Activated CD8-positive, alpha-beta T cell treated with anti-CD3 and anti-CD28 coated beads, Interleukin-2, amount 10 ng/mL, durations not matched to agents 7 days and 5 days (primary cell): ENCODE results near the gene GLRA1. TPM values are rescaled to one million over a fixed set of nuclear protein-coding genes. Genes with fewer than 3 reads are reported as not detected.
A peak's percentile ranks its signal among the peaks of the same experiment; 100 is the strongest.
"Not testable (repeated sequence)": the region's sequence is repeated elsewhere in the genome, so short reads cannot be mapped to it uniquely, and the experiment has no call there.

ENCODE experiments used
- ATAC-seq: fragments of 150-1000 bp; cut with Tn5 transposase; one replicate; pipeline ENCODE4 v1.10.0; 2021; ENCODE audit warnings: moderate library complexity
- CTCF ChIA-PET: fragments of 350-600 bp; sonication (Branson Sonifier 250); formaldehyde crosslinking; loops from one replicate; lab custom pipeline; 2021; ENCODE audit warnings: antibody characterized with exemption; lab: Charles Lee
- POLR2A ChIA-PET: fragments of 350-600 bp; sonication (Branson Sonifier 250); formaldehyde crosslinking; loops from one replicate; lab custom pipeline; 2021; ENCODE audit warnings: antibody characterized with exemption; lab: Charles Lee
- DNase-seq: peaks from one replicate; pipeline ENCODE4 v3.0.0-alpha.2; 2020
- H3K27ac Mint-ChIP-seq: one replicate; pipeline ENCODE4 v1.8.0; 2021; ENCODE audit warnings: mild to moderate bottlenecking, mixed read lengths
- H3K27me3 Mint-ChIP-seq: one replicate; pipeline ENCODE4 v1.8.0; 2021; ENCODE audit warnings: low read depth, mixed read lengths
- H3K36me3 Mint-ChIP-seq: one replicate; pipeline ENCODE4 v1.8.0; 2021; ENCODE audit warnings: low read depth, mixed read lengths
- H3K4me1 Mint-ChIP-seq: one replicate; pipeline ENCODE4 v1.8.0; 2021; ENCODE audit warnings: low read depth, mixed read lengths
- H3K4me3 Mint-ChIP-seq: one replicate; pipeline ENCODE4 v1.8.0; 2021; ENCODE audit warnings: mild to moderate bottlenecking, mixed read lengths
- H3K9me3 Mint-ChIP-seq: one replicate; pipeline ENCODE4 v1.8.0; 2022; ENCODE audit warnings: mixed read lengths; ENCODE audit not compliant: insufficient read depth
- total RNA-seq, 2 experiments: library from RNA; stranded (reverse); gene quantifications; one replicate each; pipeline ENCODE4 v1.2.3, GENCODE V29; 2021

GLRA1 gene
- total RNA-seq, 2 experiments from 2014 or later = not detected

DNA sequence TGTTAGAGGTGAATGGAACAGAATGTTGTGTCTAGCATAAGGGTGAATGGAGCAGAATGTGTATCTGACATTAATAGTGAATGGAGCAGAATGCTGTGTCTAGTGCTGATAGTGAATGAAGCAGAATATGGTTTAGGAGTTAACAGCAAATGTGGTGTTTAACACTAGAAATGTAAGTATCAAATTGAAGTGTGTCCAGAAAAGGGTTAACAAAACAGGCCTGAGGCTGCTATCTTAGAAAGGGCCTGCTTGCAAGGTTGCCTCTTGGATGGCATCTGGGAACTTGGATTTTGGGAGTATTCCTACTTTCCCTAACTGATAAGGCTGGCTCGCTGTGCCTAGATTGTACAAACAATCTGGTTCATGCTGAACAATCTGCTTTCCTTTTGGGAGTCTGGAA, 76.8 kb downstream of the GLRA1 start:
- ChIA-PET POLR2A (no interaction called here), CTCF (no interaction called here)
- Mint-ChIP-seq H3K36me3 (no peaks in the 10 kb centered on the region), H3K4me1 (no peaks in the 10 kb centered on the region), H3K27me3 (no peaks in the 10 kb centered on the region), H3K9me3 (no peaks in the 10 kb centered on the region), H3K4me3 (no peak overlapping the region), H3K27ac (no peak overlapping the region)
- ATAC-seq (no peak), DNase-seq (no peak)

DNA sequence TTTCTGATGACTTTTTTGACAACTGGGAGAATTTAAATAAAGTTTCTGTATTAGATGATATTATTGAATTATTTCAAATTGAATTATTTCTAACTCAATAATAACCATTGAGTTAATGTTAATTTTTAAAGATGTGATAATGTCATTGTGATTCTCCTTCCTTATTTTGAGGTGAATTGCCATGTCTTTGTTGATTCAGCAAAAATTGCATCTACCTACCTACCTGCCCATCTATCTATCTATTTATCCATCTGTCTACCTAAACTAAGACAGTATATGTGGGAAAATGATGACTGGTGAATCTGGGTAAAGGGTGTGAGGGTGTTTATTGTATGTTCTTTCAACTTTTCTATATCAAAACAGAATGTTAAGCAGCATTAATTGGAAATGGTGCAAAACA, 77.9 kb downstream of the GLRA1 start:
- H3K9me3 Mint-ChIP-seq = no peaks in the 10 kb centered on the region
- H3K36me3 Mint-ChIP-seq = no peaks in the 10 kb centered on the region
- H3K27me3 Mint-ChIP-seq = no peaks in the 10 kb centered on the region
- no peak overlapping the region for H3K27ac Mint-ChIP-seq
- H3K4me1 Mint-ChIP-seq = no peaks in the 10 kb centered on the region
- DNase-seq = no peak
- ChIA-PET POLR2A (no interaction called here), CTCF (no interaction called here)
- H3K4me3 Mint-ChIP-seq = no peak overlapping the region
- ATAC-seq = no peak

DNA sequence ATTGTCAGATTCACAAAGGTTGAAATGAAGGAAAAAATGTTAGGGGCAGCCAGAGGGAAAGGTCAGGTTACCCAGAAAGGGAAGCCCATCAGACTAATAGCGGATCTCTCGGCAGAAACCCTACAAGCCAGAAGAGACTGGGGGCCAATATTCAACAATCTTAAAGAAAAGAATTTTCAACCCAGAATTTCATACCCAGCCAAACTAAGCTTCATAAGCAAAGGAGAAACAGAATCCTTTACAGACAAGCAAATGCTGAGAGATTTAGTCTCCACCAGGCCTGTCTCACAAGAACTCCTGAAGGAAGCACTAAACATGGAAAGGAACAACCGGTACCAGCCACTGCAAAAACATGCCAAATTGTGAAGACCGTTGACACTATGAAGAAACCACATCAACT, 91.8 kb downstream of the GLRA1 start:
- POLR2A ChIA-PET, DNase-seq, CTCF ChIA-PET, H3K27me3 Mint-ChIP-seq, H3K4me3 Mint-ChIP-seq, ATAC-seq, H3K27ac Mint-ChIP-seq, H3K4me1 Mint-ChIP-seq: not testable (repeated sequence)
- Mint-ChIP-seq H3K9me3 (peaks cover 33% of the 10 kb centered on the region), H3K36me3 (peaks cover 12% of the 10 kb centered on the region)

DNA sequence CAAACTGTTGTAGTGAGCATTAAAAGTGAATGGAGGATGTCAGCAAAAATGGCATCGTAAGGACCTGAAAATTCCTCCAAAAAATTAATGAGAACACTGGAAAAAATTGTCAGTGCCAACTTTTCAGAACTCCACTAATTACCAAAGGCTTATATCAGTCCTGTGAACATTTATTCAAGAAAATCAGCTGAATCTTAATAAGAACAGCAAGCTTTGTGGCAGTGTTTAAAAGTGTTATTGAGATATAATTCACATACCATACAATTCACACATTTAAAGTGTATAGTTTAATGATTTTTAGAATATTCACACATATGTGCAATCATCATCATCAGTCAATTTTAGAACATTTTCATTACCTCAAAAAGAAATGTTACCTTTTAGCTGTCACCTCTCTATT, 95.3 kb downstream of the GLRA1 start:
- Mint-ChIP-seq H3K4me3 (no peak overlapping the region), H3K36me3 (peaks cover 12% of the 10 kb centered on the region), H3K27me3 (no peaks in the 10 kb centered on the region), H3K9me3 (peaks cover 29% of the 10 kb centered on the region), H3K4me1 (peaks cover 8% of the 10 kb centered on the region), H3K27ac (no peak overlapping the region)
- CTCF ChIA-PET = interaction anchor here (0.8 to 7.5 kb wide), 2 partner anchors 9 to 314 kb away, joined by 3 to 120 read pairs; no protein-coding TSS in a partner anchor
- POLR2A ChIA-PET = no interaction called here
- ATAC-seq (no peak), DNase-seq (no peak)

DNA sequence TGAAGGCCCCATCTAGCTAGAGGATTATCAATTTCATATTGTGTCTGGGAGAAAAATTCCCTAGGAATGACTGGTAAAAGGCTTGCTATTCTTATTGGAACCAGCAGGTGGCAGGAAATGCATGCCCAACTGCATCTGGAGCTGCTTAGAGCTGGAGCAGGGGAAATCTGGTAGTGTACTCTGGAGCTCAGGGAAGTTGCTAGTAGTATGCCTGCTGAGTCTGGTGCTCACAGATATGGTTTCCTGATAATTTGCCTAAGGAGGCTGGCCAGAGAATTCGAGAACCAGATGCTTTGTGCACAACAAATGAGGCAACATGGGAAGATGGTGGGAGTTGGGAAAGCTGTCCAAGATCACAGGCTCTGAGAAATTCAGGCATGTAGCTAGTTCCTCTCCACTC, 99.2 kb downstream of the GLRA1 start:
- DNase-seq (peak; percentile 50), ATAC-seq (no peak)
- Mint-ChIP-seq H3K27ac (no peak overlapping the region), H3K9me3 (no peaks in the 10 kb centered on the region), H3K4me3 (no peak overlapping the region), H3K27me3 (no peaks in the 10 kb centered on the region), H3K36me3 (peaks cover 2% of the 10 kb centered on the region), H3K4me1 (no peaks in the 10 kb centered on the region)
- ChIA-PET POLR2A (interaction anchor here (0.5 kb wide), 1 partner anchor 524 kb away, joined by 3 read pairs; no protein-coding TSS in a partner anchor), CTCF (interaction anchor here (0.7 to 7.5 kb wide), 16 partner anchors 9 to 689 kb away, joined by 3 to 120 read pairs (median 6); no protein-coding TSS in a partner anchor)

DNA sequence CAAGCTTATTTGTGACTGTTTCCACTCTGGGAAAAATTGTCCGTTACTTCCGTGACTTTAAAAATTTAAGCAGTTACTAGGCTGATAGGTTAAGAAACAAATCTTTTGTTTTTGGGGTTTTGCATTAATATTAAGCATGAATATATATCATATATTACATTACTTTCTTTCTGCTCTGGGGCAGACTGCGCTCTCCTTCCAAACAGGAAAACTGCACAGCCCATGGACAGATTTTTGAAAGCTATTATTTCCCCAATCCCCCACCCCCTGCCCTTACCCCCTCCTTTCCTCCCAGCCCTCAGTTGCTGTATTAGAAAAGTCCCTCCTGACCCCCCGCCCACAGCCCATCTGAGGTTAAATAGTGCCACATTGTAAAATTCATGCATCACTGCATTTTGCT, 102.5 kb downstream of the GLRA1 start:
- Mint-ChIP-seq H3K4me3 (no peak overlapping the region), H3K27me3 (no peaks in the 10 kb centered on the region), H3K36me3 (no peaks in the 10 kb centered on the region), H3K4me1 (no peaks in the 10 kb centered on the region), H3K9me3 (no peaks in the 10 kb centered on the region), H3K27ac (no peak overlapping the region)
- ChIA-PET POLR2A (no interaction called here), CTCF (no interaction called here)
- ATAC-seq (no peak), DNase-seq (no peak)

DNA sequence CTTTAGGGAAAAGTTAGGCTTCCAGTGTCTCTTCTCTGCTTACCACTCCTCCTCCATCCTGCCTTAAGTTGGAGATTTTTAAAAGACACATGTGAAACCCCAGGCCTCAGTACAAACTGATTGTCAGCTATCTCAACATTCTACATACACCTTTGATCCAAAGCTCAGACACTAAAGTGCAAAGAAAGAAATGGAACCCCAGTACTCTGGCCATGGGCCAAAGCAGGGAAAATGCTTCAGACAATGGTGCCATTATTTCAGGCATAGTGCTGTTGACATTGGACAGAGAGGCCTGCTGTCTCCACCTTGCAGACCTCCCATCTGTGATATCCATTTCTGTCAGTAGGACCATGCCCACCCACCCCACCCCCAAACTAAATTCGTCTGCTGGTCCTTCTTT, 103.7 kb downstream of the GLRA1 start:
- peaks cover 2% of the 10 kb centered on the region for H3K36me3 Mint-ChIP-seq
- no peaks in the 10 kb centered on the region for H3K27me3 Mint-ChIP-seq
- CTCF ChIA-PET = interaction anchor here (1.1 kb wide), 1 partner anchor 9 kb away, joined by 3 read pairs; no protein-coding TSS in a partner anchor

DNA sequence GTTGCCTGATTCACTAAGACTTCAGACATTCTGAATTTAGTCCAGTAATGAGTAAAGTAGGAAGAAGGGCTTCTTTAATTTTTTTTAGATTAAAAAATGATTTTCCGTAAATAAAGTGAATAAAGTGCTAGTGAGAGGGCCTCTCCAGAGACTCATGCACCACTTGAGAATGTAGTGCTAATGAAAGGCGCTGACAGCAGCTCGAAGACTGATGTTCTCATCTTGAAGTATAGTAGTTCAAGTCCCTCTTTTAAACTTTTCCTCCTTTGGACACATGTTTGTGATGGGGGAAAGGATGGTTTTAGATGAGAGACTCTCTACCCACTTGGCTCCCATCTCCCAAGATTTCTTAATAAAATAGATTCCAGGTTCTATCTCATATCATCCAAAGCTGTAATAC, 104.4 kb downstream of the GLRA1 start:
- no peak for DNase-seq
- H3K27ac Mint-ChIP-seq = no peak overlapping the region
- no peaks in the 10 kb centered on the region for H3K27me3 Mint-ChIP-seq
- peaks cover 4% of the 10 kb centered on the region for H3K36me3 Mint-ChIP-seq
- no peaks in the 10 kb centered on the region for H3K4me1 Mint-ChIP-seq
- CTCF ChIA-PET = interaction anchor here (1.1 to 2.0 kb wide), 2 partner anchors 10 to 323 kb away, joined by 3 to 7 read pairs; no protein-coding TSS in a partner anchor
- no peaks in the 10 kb centered on the region for H3K9me3 Mint-ChIP-seq
- ATAC-seq = no peak
- no peak overlapping the region for H3K4me3 Mint-ChIP-seq
- POLR2A ChIA-PET = no interaction called here

More for the DNA sequence above, 103.7 kb downstream of the GLRA1 start:
- Mint-ChIP-seq H3K9me3 (no peaks in the 10 kb centered on the region), H3K27ac (no peak overlapping the region), H3K4me1 (no peaks in the 10 kb centered on the region), H3K4me3 (no peak overlapping the region)
- POLR2A ChIA-PET = no interaction called here
- no peak for ATAC-seq
- DNase-seq = no peak

DNA sequence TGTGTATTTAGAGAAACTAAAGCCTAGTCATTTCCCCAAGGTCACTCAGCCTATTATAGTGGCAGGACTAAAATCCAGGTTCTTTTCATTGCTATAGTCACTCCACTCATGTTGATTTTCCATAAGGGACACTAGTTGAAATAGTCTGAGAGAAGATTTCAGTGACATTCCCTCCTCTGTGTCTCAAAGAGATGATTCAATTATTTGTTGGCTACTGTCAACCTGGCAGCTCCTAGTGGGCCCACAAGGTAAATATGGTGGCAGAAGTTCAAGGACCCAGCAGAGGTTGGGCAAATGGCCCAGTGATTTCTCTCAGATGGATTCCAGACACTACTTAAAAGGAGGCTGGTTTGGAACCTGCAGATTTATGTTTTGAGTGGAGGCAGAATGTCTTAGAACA, 104.8 kb downstream of the GLRA1 start:
- H3K27me3 Mint-ChIP-seq = no peaks in the 10 kb centered on the region
- no peak overlapping the region for H3K27ac Mint-ChIP-seq
- H3K4me1 Mint-ChIP-seq = no peaks in the 10 kb centered on the region
- H3K4me3 Mint-ChIP-seq = no peak overlapping the region
- ATAC-seq (no peak), DNase-seq (no peak)
- no peaks in the 10 kb centered on the region for H3K9me3 Mint-ChIP-seq
- ChIA-PET POLR2A (no interaction called here), CTCF (interaction anchor here (0.8 to 2.0 kb wide), 2 partner anchors 8 to 323 kb away, joined by 3 to 7 read pairs; no protein-coding TSS in a partner anchor)
- H3K36me3 Mint-ChIP-seq = peaks cover 7% of the 10 kb centered on the region

DNA sequence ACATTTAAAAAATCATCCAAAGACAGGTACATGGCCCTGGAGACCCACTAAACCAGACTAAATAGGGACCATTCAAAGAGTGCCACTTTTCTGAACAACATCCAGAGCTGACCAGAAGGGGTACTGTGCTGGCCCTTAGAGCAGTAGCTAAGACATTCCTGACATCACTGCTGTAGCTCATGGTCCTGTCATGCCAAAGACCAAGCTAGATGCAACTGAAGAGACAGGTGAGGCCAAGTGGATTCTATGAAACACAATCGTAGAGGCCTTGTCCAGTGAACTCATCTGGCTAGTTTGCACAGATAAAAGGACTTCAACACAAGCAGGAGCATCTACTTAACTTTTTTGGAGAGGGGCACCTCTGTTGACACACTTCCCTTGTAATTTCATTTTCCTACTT, 109.6 kb downstream of the GLRA1 start:
- ChIA-PET CTCF (interaction anchor here (0.6 to 2.1 kb wide), 2 partner anchors 10 to 558 kb away, joined by 3 to 7 read pairs; no protein-coding TSS in a partner anchor), POLR2A (interaction anchor here (0.7 to 1.2 kb wide), 2 partner anchors 9 to 44 kb away, joined by 3 to 5 read pairs; partner anchors contain the start of gene G3BP1)
- ATAC-seq (no peak), DNase-seq (no peak)
- Mint-ChIP-seq H3K36me3 (peaks cover 46% of the 10 kb centered on the region), H3K27ac (no peak overlapping the region), H3K4me3 (no peak overlapping the region), H3K4me1 (no peaks in the 10 kb centered on the region), H3K27me3 (no peaks in the 10 kb centered on the region), H3K9me3 (peaks cover 4% of the 10 kb centered on the region)

DNA sequence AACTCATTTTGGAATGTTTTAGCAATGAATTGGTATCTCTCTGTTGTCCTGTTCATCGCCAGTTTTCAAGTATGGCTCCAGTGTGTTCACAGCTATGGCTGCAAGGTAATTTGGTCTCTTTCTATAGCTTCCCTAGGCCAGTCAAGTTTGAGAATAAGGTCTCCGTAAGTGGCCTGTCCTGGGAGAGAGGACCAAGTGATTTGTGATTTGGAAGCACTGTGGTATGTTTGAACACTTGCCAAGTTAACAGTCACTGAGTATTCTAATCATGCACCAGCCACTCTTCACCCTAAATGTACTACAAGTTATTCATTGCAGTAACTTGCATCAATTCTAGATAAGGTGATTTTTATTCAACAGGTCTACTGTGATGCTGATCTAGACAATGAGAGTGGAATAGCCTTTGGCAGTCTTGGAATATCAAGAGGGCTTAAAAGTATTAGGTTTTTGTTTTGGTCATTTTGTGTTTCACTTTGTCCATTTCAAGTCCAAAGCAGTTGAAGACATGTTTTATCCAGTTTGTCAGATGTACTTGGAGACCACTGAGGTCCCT, 111.8 kb downstream of the GLRA1 start:
- no peak overlapping the region for H3K4me3 Mint-ChIP-seq
- DNase-seq (no peak), ATAC-seq (no peak)
- H3K4me1 Mint-ChIP-seq = peaks cover 2% of the 10 kb centered on the region
- ChIA-PET CTCF (no interaction called here), POLR2A (interaction anchor here (1.0 kb wide), 1 partner anchor 40 kb away, joined by 3 read pairs; no protein-coding TSS in a partner anchor)
- H3K36me3 Mint-ChIP-seq = peaks cover 65% of the 10 kb centered on the region
- H3K27ac Mint-ChIP-seq = no peak overlapping the region
- H3K9me3 Mint-ChIP-seq = peaks cover 4% of the 10 kb centered on the region
- H3K27me3 Mint-ChIP-seq = no peaks in the 10 kb centered on the region

DNA sequence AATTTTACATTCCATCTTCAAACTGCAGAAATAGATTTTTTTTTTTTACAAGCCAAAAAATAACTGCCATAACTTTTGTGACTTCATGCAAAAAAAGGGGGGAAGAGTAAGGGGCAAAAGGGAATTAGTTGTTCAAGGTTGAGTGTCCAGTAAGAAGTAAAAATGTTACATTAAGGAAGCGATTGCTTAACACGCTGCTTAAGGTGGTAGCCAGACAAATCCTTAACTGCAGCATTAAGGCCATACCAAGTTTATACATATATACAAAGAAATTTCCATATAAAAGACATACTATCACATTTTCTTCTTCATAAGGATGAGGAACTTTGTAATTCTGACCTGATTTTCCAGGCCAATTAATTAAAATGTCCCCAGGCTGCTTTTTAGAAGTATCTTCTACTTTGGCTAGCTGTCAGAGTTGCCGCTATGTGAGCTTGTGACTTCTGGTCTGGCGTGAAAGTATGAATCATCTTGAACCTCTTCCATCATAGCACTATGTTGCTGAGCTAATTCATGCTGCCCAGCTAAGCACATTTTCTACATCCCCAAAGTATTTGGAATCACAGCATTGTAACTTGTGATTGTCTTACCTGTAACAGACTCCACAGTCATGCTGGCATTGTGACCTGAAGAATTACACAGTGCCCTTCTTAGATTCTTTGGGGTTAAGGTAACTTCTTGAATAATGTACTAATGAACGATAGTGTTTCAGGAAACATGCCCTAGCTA, 112.9 kb downstream of the GLRA1 start:
- H3K36me3 Mint-ChIP-seq = peaks cover 72% of the 10 kb centered on the region
- POLR2A ChIA-PET = interaction anchor here (1.0 kb wide), 1 partner anchor 39 kb away, joined by 3 read pairs; no protein-coding TSS in a partner anchor

More for the DNA sequence above, 112.9 kb downstream of the GLRA1 start:
- Mint-ChIP-seq H3K9me3 (peaks cover 4% of the 10 kb centered on the region), H3K4me3 (no peak overlapping the region), H3K4me1 (peaks cover 2% of the 10 kb centered on the region), H3K27ac (no peak overlapping the region), H3K27me3 (no peaks in the 10 kb centered on the region)
- ATAC-seq (no peak), DNase-seq (no peak)
- CTCF ChIA-PET = no interaction called here
